ENCODE data around the gene ADNP.

GRCh38 chr20:50980071-50980681 lies 48.9 kb upstream of the ADNP start:
- TF ChIP-seq IRF2 (CRISPR knock-in tag; IDR thresholded peaks at IDR 0.05; ENCODE audit: borderline replicate concordance, low read depth) (no peak), CTCF (IDR thresholded peaks at IDR 0.05) (no peak), E2F4 (CRISPR knock-in tag; IDR thresholded peaks at IDR 0.05; ENCODE audit: borderline replicate concordance, low read depth) (no peak), TCF7 (CRISPR knock-in tag; IDR thresholded peaks at IDR 0.05; ENCODE audit: low read depth) (no peak), ATF3 (CRISPR knock-in tag; conservative IDR thresholded peaks at IDR 0.05) (no peak)
